ENCODE measurements around the gene NMNAT1. TPM values are rescaled to one million over a fixed set of nuclear protein-coding genes. Genes with fewer than 3 reads are reported as not detected.

NMNAT1 gene
- total and polyA plus RNA-seq, 2 donors (not counting 1 experiment from before 2014, with no cell fraction given), result 11.5 to 17.2 TPM

GRCh38 chr1:9903801-9904527, 39.3 kb upstream of the NMNAT1 start:
- no peak overlapping the region for H3K27ac ChIP-seq (ENCODE audit: insufficient read depth, low read length)
- H3K79me2 ChIP-seq (ENCODE audit: control insufficient read depth, insufficient read depth, low read length), result no peaks in the 10 kb centered on the region
- H3K9ac ChIP-seq (ENCODE audit: insufficient read depth, low read length), result no peak overlapping the region
- H2AFZ ChIP-seq (ENCODE audit: low read length), result no peak overlapping the region
- no peak overlapping the region for H3K4me3 ChIP-seq (replicated peaks in 1 of 4; ENCODE audit: control extremely low read depth in 1 of 4, insufficient read depth in 1 of 4, low read depth in 3 of 4, low read length in 4 of 4)
- no peaks in the 10 kb centered on the region for H3K27me3 ChIP-seq (ENCODE audit: control insufficient read depth, insufficient read depth, low read length)
- no peak overlapping the region for H3K4me2 ChIP-seq (ENCODE audit: extremely low read depth, insufficient read depth, low read length)
- H3K9me3 ChIP-seq (ENCODE audit: control insufficient read depth, insufficient read depth, low read depth, low read length), result no peaks in the 10 kb centered on the region
- no peaks in the 10 kb centered on the region for H3K36me3 ChIP-seq (ENCODE audit: control insufficient read depth, insufficient read depth, low read length)
- H4K20me1 ChIP-seq (ENCODE audit: control insufficient read depth, extremely low read depth, insufficient read depth, low read length), result no peaks in the 10 kb centered on the region
- TF ChIP-seq CTCF (conservative IDR thresholded peaks at IDR 0.05 in 1 of 2, IDR thresholded peaks at IDR 0.05 in 1 of 2; ENCODE audit: low read depth in 1 of 2, low read length in 2 of 2) (no peak), EZH2 (IDR thresholded peaks at IDR 0.05; ENCODE audit: low read length, missing control alignments) (no peak)
- H3K4me1 ChIP-seq (ENCODE audit: control insufficient read depth, extremely low read depth, insufficient read depth, low read length), result peaks cover 1% of the 10 kb centered on the region
- no peak for DNase-seq (ENCODE audit: low read depth in 2 of 2)

GRCh38 chr1:9904596-9904995, 38.7 kb upstream of the NMNAT1 start:
- Histone ChIP-seq H4K20me1 (ENCODE audit: control insufficient read depth, extremely low read depth, insufficient read depth, low read length) (no peaks in the 10 kb centered on the region), H2AFZ (ENCODE audit: low read length) (no peak overlapping the region), H3K79me2 (ENCODE audit: control insufficient read depth, insufficient read depth, low read length) (no peaks in the 10 kb centered on the region), H3K9me3 (ENCODE audit: control insufficient read depth, insufficient read depth, low read depth, low read length) (no peaks in the 10 kb centered on the region), H3K27ac (ENCODE audit: insufficient read depth, low read length) (no peak overlapping the region), H3K27me3 (ENCODE audit: control insufficient read depth, insufficient read depth, low read length) (no peaks in the 10 kb centered on the region), H3K4me3 (replicated peaks in 1 of 4; ENCODE audit: control extremely low read depth in 1 of 4, insufficient read depth in 1 of 4, low read depth in 3 of 4, low read length in 4 of 4) (no peak overlapping the region), H3K4me2 (ENCODE audit: extremely low read depth, insufficient read depth, low read length) (no peak overlapping the region), H3K9ac (ENCODE audit: insufficient read depth, low read length) (no peak overlapping the region), H3K36me3 (ENCODE audit: control insufficient read depth, insufficient read depth, low read length) (no peaks in the 10 kb centered on the region), H3K4me1 (ENCODE audit: control insufficient read depth, extremely low read depth, insufficient read depth, low read length) (peaks cover 4% of the 10 kb centered on the region)
- DNase-seq (ENCODE audit: low read depth in 2 of 2), result peak in 1 of 2 donors; percentile 74
- no peak for TF ChIP-seq EZH2 (IDR thresholded peaks at IDR 0.05; ENCODE audit: low read length, missing control alignments)
- no peak for TF ChIP-seq CTCF (conservative IDR thresholded peaks at IDR 0.05 in 1 of 2, IDR thresholded peaks at IDR 0.05 in 1 of 2; ENCODE audit: low read depth in 1 of 2, low read length in 2 of 2)

- H3K27me3 ChIP-seq (ENCODE audit: control insufficient read depth, insufficient read depth, low read length), result no peaks in the 10 kb centered on the region
- H4K20me1 ChIP-seq (ENCODE audit: control insufficient read depth, extremely low read depth, insufficient read depth, low read length), result no peaks in the 10 kb centered on the region
- no peaks in the 10 kb centered on the region for H3K9me3 ChIP-seq (ENCODE audit: control insufficient read depth, insufficient read depth, low read depth, low read length)
- no peak overlapping the region for H3K9ac ChIP-seq (ENCODE audit: insufficient read depth, low read length)
- peaks cover 4% of the 10 kb centered on the region for H3K4me1 ChIP-seq (ENCODE audit: control insufficient read depth, extremely low read depth, insufficient read depth, low read length)
- TF ChIP-seq EZH2 (IDR thresholded peaks at IDR 0.05; ENCODE audit: low read length, missing control alignments) (no peak), CTCF (conservative IDR thresholded peaks at IDR 0.05 in 1 of 2, IDR thresholded peaks at IDR 0.05 in 1 of 2; ENCODE audit: low read depth in 1 of 2, low read length in 2 of 2) (no peak)
- no peak overlapping the region for H2AFZ ChIP-seq (ENCODE audit: low read length)
- no peaks in the 10 kb centered on the region for H3K79me2 ChIP-seq (ENCODE audit: control insufficient read depth, insufficient read depth, low read length)
- peak in 1 of 2 donors; percentile 75 for DNase-seq (ENCODE audit: low read depth in 2 of 2)
- no peak overlapping the region for H3K27ac ChIP-seq (ENCODE audit: insufficient read depth, low read length)
- no peaks in the 10 kb centered on the region for H3K36me3 ChIP-seq (ENCODE audit: control insufficient read depth, insufficient read depth, low read length)
- H3K4me2 ChIP-seq (ENCODE audit: extremely low read depth, insufficient read depth, low read length), result no peak overlapping the region
- no peak overlapping the region for H3K4me3 ChIP-seq (replicated peaks in 1 of 4; ENCODE audit: control extremely low read depth in 1 of 4, insufficient read depth in 1 of 4, low read depth in 3 of 4, low read length in 4 of 4)
These were observed 38.3 kb upstream of the NMNAT1 start for GRCh38 chr1:9905010-9905409.

All from fibroblast of lung (primary cell).